CD4-positive, CD25-positive, alpha-beta regulatory T cell (primary cell): ENCODE data around the gene HERC3. TPM values are rescaled to one million over a fixed set of nuclear protein-coding genes. Genes with fewer than 3 reads are reported as not detected.
"Not testable (repeated sequence)": the region's sequence is repeated elsewhere in the genome, so short reads cannot be mapped to it uniquely, and the experiment has no call there.

Experiments used
- ATAC-seq, 2 donors: fragments of 150-1000 bp; cut with Tn5 transposase; one replicate each; pipeline ENCODE4 v1.10.0; 2021; ENCODE audit warnings: low read depth in 2 of 2, moderate number of reproducible peaks in 2 of 2, moderate library complexity in 1 of 2
- DNase-seq, 3 donors: peaks; one replicate each; pipeline versions ENCODE4 v3.0.0 to v3.0.0-alpha.2; 2012 to 2022; ENCODE audit warnings: mixed read lengths in 1 of 3
- H3K27ac ChIP-seq: one replicate; pipeline ENCODE4 v1.7.0; 2013; ENCODE audit warnings: mild to moderate bottlenecking, low read length; ENCODE audit not compliant: insufficient read depth, poor library complexity, severe bottlenecking
- H3K27me3 ChIP-seq: one replicate; pipeline ENCODE4 v1.7.0; 2013; ENCODE audit warnings: low read length; ENCODE audit not compliant: control insufficient read depth, insufficient read depth
- H3K36me3 ChIP-seq: one replicate; pipeline ENCODE4 v1.7.0; 2013; ENCODE audit warnings: mild to moderate bottlenecking, low read length, moderate library complexity; ENCODE audit not compliant: control insufficient read depth, insufficient read depth
- H3K4me1 ChIP-seq: 2 replicates; pipeline ENCODE4 v1.7.0; 2013; ENCODE audit warnings: mild to moderate bottlenecking, low read length; ENCODE audit not compliant: insufficient read depth, control insufficient read depth, poor library complexity, severe bottlenecking
- H3K4me3 ChIP-seq: one replicate; pipeline ENCODE4 v1.7.0; 2013; ENCODE audit warnings: low read depth, mild to moderate bottlenecking, low read length, moderate library complexity
- H3K9me3 ChIP-seq, 2 experiments: 1 replicate in 1 of 2; 2 replicates in 1 of 2; pipeline ENCODE4 v1.7.0; 2013; ENCODE audit warnings: low read length in 2 of 2, mild to moderate bottlenecking in 1 of 2, moderate library complexity in 1 of 2; ENCODE audit not compliant: control insufficient read depth in 2 of 2
- H3K27ac Mint-ChIP-seq, 3 donors: one replicate each; pipeline ENCODE4 v1.8.0; 2020 to 2022; ENCODE audit warnings: mild to moderate bottlenecking in 3 of 3, mixed read lengths in 3 of 3, moderate library complexity in 2 of 3
- H3K27me3 Mint-ChIP-seq: one replicate; pipeline ENCODE4 v1.8.0; 2022; ENCODE audit warnings: mild to moderate bottlenecking, mixed read lengths
- H3K36me3 Mint-ChIP-seq: one replicate; pipeline ENCODE4 v1.8.0; 2020; ENCODE audit warnings: mixed read lengths
- H3K4me1 Mint-ChIP-seq, 4 donors: one replicate each; pipeline ENCODE4 v1.8.0; 2020 to 2022; ENCODE audit warnings: mixed read lengths in 4 of 4, mild to moderate bottlenecking in 1 of 4
- H3K4me3 Mint-ChIP-seq, 4 donors: one replicate each; pipeline ENCODE4 v1.8.0; 2020 to 2022; ENCODE audit warnings: mild to moderate bottlenecking in 4 of 4, mixed read lengths in 4 of 4, moderate library complexity in 3 of 4
- H3K9me3 Mint-ChIP-seq, 7 donors: one replicate each; pipeline ENCODE4 v1.8.0; 2020 to 2022; ENCODE audit warnings: mixed read lengths in 7 of 7, mild to moderate bottlenecking in 3 of 7, moderate library complexity in 2 of 7
- polyA plus RNA-seq, 4 donors: library from polyadenylated mRNA; unstranded; fragments of 300-500 nt; fragmentation: Illumina TruSeq; gene quantifications; one replicate each; pipeline ENCODE4 v1.2.3, GENCODE V29; 2021
- total RNA-seq: library from RNA; stranded (reverse); gene quantifications from one replicate; pipeline ENCODE4 v1.2.3, GENCODE V29; 2022

Gene HERC3
- total and polyA plus RNA-seq, 5 donors from 2014 or later: 35.4 to 91.4 (median 50.4) TPM

- peak overlapping the region; percentile 11 to 99 (median 97) for H3K27ac Mint-ChIP-seq
- not testable (repeated sequence) for H3K9me3 Mint-ChIP-seq
Measured at GRCh38 chr4:88609794-88610193, 17.5 kb downstream of the HERC3 start.

GRCh38 chr4:88610771-88611170, 18.5 kb downstream of the HERC3 start:
- no peak overlapping the region for H3K4me3 ChIP-seq
- H3K4me3 Mint-ChIP-seq: peak overlapping the region; percentile 45 to 77 (median 54)
- H3K27ac ChIP-seq: peak overlapping the region; percentile 91
- no peak for DNase-seq
- peaks cover 33% of the 10 kb centered on the region for H3K36me3 ChIP-seq
- peaks cover 0 to 8% (median 3%) of the 10 kb centered on the region in 7 donors for H3K9me3 Mint-ChIP-seq
- H3K27ac Mint-ChIP-seq: peak overlapping the region; percentile 97 to 100 (median 99)
- H3K4me1 Mint-ChIP-seq: peaks cover 30 to 84% (median 69%) of the 10 kb centered on the region in 4 donors
- no peaks in the 10 kb centered on the region for H3K9me3 ChIP-seq
- no peak for ATAC-seq
- H3K27me3 ChIP-seq: no peaks in the 10 kb centered on the region
- peaks cover 56% of the 10 kb centered on the region for H3K4me1 ChIP-seq
- H3K27me3 Mint-ChIP-seq: no peaks in the 10 kb centered on the region
- H3K36me3 Mint-ChIP-seq: peaks cover 52% of the 10 kb centered on the region

More at GRCh38 chr4:88609794-88610193, 17.5 kb downstream of the HERC3 start:
- H3K9me3 ChIP-seq, H3K4me3 ChIP-seq, H3K27me3 ChIP-seq, ATAC-seq, H3K27me3 Mint-ChIP-seq: not testable (repeated sequence)
- DNase-seq: peak in 2 of 3 donors; percentile 24 to 32
- Histone ChIP-seq H3K4me1 (peaks cover 60% of the 10 kb centered on the region), H3K36me3 (peaks cover 35% of the 10 kb centered on the region), H3K27ac (peak overlapping the region; percentile 39)
- H3K4me1 Mint-ChIP-seq: peaks cover 37 to 88% (median 71%) of the 10 kb centered on the region in 4 donors
- peak overlapping the region in 2 of 4 donors; percentile 18 to 19 for H3K4me3 Mint-ChIP-seq
- H3K36me3 Mint-ChIP-seq: peaks cover 56% of the 10 kb centered on the region

GRCh38 chr4:88613417-88613875, 21.2 kb downstream of the HERC3 start:
- Mint-ChIP-seq H3K27me3 (no peaks in the 10 kb centered on the region), H3K4me3 (peak overlapping the region; percentile 77 to 88 (median 84)), H3K4me1 (peaks cover 34 to 92% (median 68%) of the 10 kb centered on the region in 4 donors), H3K36me3 (peaks cover 39% of the 10 kb centered on the region), H3K9me3 (peaks cover 0 to 1% (median 0%) of the 10 kb centered on the region in 7 donors), H3K27ac (peak overlapping the region; percentile 97 to 100 (median 99))
- ATAC-seq (peak; percentile 97), DNase-seq (peak; percentile 36 to 90 (median 84))
- H3K27me3 ChIP-seq: no peaks in the 10 kb centered on the region
- H3K4me3 ChIP-seq: peak overlapping the region; percentile 86
- peaks cover 7% of the 10 kb centered on the region for H3K36me3 ChIP-seq
- H3K9me3 ChIP-seq: no peaks in the 10 kb centered on the region
- H3K27ac ChIP-seq: peak overlapping the region; percentile 91
- H3K4me1 ChIP-seq: peaks cover 55% of the 10 kb centered on the region

- Histone ChIP-seq H3K4me1 (peaks cover 55% of the 10 kb centered on the region), H3K36me3 (peaks cover 3% of the 10 kb centered on the region), H3K27ac (peak overlapping the region; percentile 91), H3K9me3 (no peaks in the 10 kb centered on the region), H3K27me3 (no peaks in the 10 kb centered on the region), H3K4me3 (peak overlapping the region; percentile 86)
- H3K36me3 Mint-ChIP-seq: peaks cover 37% of the 10 kb centered on the region
- peak overlapping the region; percentile 77 to 88 (median 84) for H3K4me3 Mint-ChIP-seq
- DNase-seq: no peak
- no peak for ATAC-seq
- peaks cover 34 to 92% (median 69%) of the 10 kb centered on the region in 4 donors for H3K4me1 Mint-ChIP-seq
- H3K27ac Mint-ChIP-seq: peak overlapping the region; percentile 97 to 100 (median 99)
- peaks cover 0 to 1% (median 0%) of the 10 kb centered on the region in 7 donors for H3K9me3 Mint-ChIP-seq
- no peaks in the 10 kb centered on the region for H3K27me3 Mint-ChIP-seq
Measured at GRCh38 chr4:88614058-88614457, 21.8 kb downstream of the HERC3 start.

- Histone ChIP-seq H3K4me1 (peaks cover 44% of the 10 kb centered on the region), H3K4me3 (no peak overlapping the region), H3K36me3 (no peaks in the 10 kb centered on the region), H3K9me3 (no peaks in the 10 kb centered on the region), H3K27ac (no peak overlapping the region), H3K27me3 (no peaks in the 10 kb centered on the region)
- Mint-ChIP-seq H3K27me3 (no peaks in the 10 kb centered on the region), H3K9me3 (no peaks in the 10 kb centered on the region), H3K36me3 (peaks cover 29% of the 10 kb centered on the region), H3K27ac (peak overlapping the region; percentile 6 to 47 (median 36)), H3K4me1 (peaks cover 34 to 85% (median 57%) of the 10 kb centered on the region in 4 donors), H3K4me3 (peak overlapping the region in 2 of 4 donors; percentile 16 to 59)
- no peak for ATAC-seq
- no peak for DNase-seq
Measured at GRCh38 chr4:88616275-88617150, 24.2 kb downstream of the HERC3 start.

- Mint-ChIP-seq H3K27ac (peak overlapping the region; percentile 17 to 69 (median 37)), H3K4me1 (peaks cover 23 to 80% (median 45%) of the 10 kb centered on the region in 4 donors), H3K36me3 (peaks cover 46% of the 10 kb centered on the region), H3K9me3 (peaks cover 0 to 6% (median 2%) of the 10 kb centered on the region in 7 donors), H3K27me3 (no peaks in the 10 kb centered on the region), H3K4me3 (no peak overlapping the region)
- H3K27ac ChIP-seq: no peak overlapping the region
- H3K4me1 ChIP-seq: peaks cover 20% of the 10 kb centered on the region
- no peak for DNase-seq
- no peaks in the 10 kb centered on the region for H3K27me3 ChIP-seq
- no peak overlapping the region for H3K4me3 ChIP-seq
- no peak for ATAC-seq
- peaks cover 11% of the 10 kb centered on the region for H3K36me3 ChIP-seq
- H3K9me3 ChIP-seq: peaks cover 0 to 6% of the 10 kb centered on the region in 2 experiments
Measured at GRCh38 chr4:88618782-88619485, 26.7 kb downstream of the HERC3 start.

GRCh38 chr4:88619971-88620370, 27.7 kb downstream of the HERC3 start:
- Histone ChIP-seq H3K27ac (no peak overlapping the region), H3K9me3 (peaks cover 0 to 9% of the 10 kb centered on the region in 2 experiments), H3K4me3 (no peak overlapping the region), H3K36me3 (peaks cover 14% of the 10 kb centered on the region), H3K4me1 (peaks cover 9% of the 10 kb centered on the region), H3K27me3 (no peaks in the 10 kb centered on the region)
- no peak for DNase-seq
- peaks cover 18 to 73% (median 41%) of the 10 kb centered on the region in 4 donors for H3K4me1 Mint-ChIP-seq
- no peak overlapping the region for H3K4me3 Mint-ChIP-seq
- peaks cover 53% of the 10 kb centered on the region for H3K36me3 Mint-ChIP-seq
- H3K9me3 Mint-ChIP-seq: peaks cover 0 to 13% (median 3%) of the 10 kb centered on the region in 7 donors
- peak overlapping the region in 2 of 3 donors; percentile 53 to 70 for H3K27ac Mint-ChIP-seq
- no peaks in the 10 kb centered on the region for H3K27me3 Mint-ChIP-seq
- no peak for ATAC-seq
